ENCODE results near the gene LRRC40.

DNA sequence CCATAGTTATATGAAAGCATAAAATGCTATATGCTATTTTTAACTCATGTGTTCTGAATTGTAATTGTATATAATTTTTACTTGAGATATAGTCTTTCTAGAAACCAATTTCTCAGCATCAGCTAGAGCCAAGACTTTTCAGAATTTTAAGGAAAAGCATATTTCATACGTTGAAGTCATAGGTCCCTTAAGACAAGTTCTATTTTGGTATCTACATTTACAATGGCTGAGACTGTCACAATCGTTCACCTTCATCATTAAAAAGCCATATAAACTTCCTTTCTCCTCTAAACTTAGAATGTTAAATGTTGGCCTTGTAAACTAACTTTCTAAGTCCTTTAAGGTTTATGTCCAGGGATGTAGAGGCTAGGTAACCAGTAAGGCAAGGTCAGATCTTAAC, 104.1 kb downstream of the LRRC40 start:
- TF ChIP-seq CTCF (IDR thresholded peaks at IDR 0.05): no peak
- TF ChIP-seq POLR2A (IDR thresholded peaks at IDR 0.05): no peak

Data from ovary (tissue), 3 donors.